Measurements from ENCODE around the gene PTPN18. TPM values are rescaled to one million over a fixed set of nuclear protein-coding genes. Genes with fewer than 3 reads are reported as not detected.

The PTPN18 gene
- total and polyA plus RNA-seq, 2 donors (not counting 1 experiment from before 2014, with no cell fraction given) = 91.0 to 102 TPM

- intact Hi-C loops (cut with micrococcal nuclease) = no loop called here
- Histone ChIP-seq H3K27ac (ENCODE audit: low read length in 2 of 2) (no peak overlapping the region), H3K79me2 (ENCODE audit: control insufficient read depth, insufficient read depth, low read length) (no peaks in the 10 kb centered on the region), H3K27me3 (replicated peaks in 1 of 4; ENCODE audit: control extremely low read depth in 1 of 4, control insufficient read depth in 3 of 4, insufficient read depth in 4 of 4, low read length in 3 of 4) (peaks cover 0 to 9% (median 2%) of the 10 kb centered on the region in 4 experiments), H3K4me2 (replicated peaks; ENCODE audit: low read depth, low read length, poor library complexity, severe bottlenecking) (no peak overlapping the region), H2AFZ (ENCODE audit: insufficient read depth, low read depth, low read length, poor library complexity, severe bottlenecking) (no peak overlapping the region), H3K36me3 (replicated peaks in 1 of 2; ENCODE audit: control extremely low read depth in 1 of 2, control insufficient read depth in 1 of 2, extremely low read depth in 1 of 2, insufficient read depth in 2 of 2, low read length in 1 of 2) (peaks cover 0 to 24% of the 10 kb centered on the region in 2 experiments), H3K9me3 (ENCODE audit: control extremely low read depth in 1 of 3, control insufficient read depth in 2 of 3, insufficient read depth in 1 of 3, low read length in 2 of 3) (no peaks in the 10 kb centered on the region), H3K4me1 (ENCODE audit: control insufficient read depth in 2 of 2, insufficient read depth in 2 of 2, low read length in 2 of 2) (peaks cover 8 to 15% of the 10 kb centered on the region in 2 donors), H3K4me3 (ENCODE audit: control extremely low read depth in 1 of 5, extremely low read depth in 1 of 5, insufficient read depth in 1 of 5, low read depth in 2 of 5, low read length in 4 of 5) (no peak overlapping the region), H3K9ac (ENCODE audit: low read length) (no peak overlapping the region), H4K20me1 (ENCODE audit: control insufficient read depth, insufficient read depth, low read length, poor library complexity, severe bottlenecking) (no peaks in the 10 kb centered on the region)
- TF ChIP-seq CTCF (IDR thresholded peaks at IDR 0.05) = no peak
- no peak for TF ChIP-seq EZH2 (IDR thresholded peaks at IDR 0.05; ENCODE audit: borderline replicate concordance, insufficient read depth, low read depth, low read length, poor library complexity, severe bottlenecking)
- Mint-ChIP-seq H3K27me3 (peaks cover 8% of the 10 kb centered on the region), H3K27ac (peak overlapping the region; percentile 79), H3K4me1 (peaks cover 16% of the 10 kb centered on the region), H3K4me3 (no peak overlapping the region), H3K9me3 (ENCODE audit: insufficient read depth) (no peaks in the 10 kb centered on the region)
- ATAC-seq (ENCODE audit: low read depth) = no peak
- CTCF ChIA-PET = interaction anchor here (0.9 to 8.3 kb wide), 3 partner anchors 35 to 399 kb away, joined by 3 to 145 read pairs (median 18); partner anchors contain the start of genes MZT2B and SMPD4
- WGBS (ENCODE audit: insufficient coverage) = 83% methylated on average over 6 of the region's 13 CpGs
- DNase-seq = no peak
- POLR2A ChIA-PET = no interaction called here
These were observed 19.5 kb upstream of the PTPN18 start for GRCh38 chr2:130336150-130336876.
